ENCODE measurements around the gene MYBBP1A.
"Not testable (repeated sequence)": the region's sequence is repeated elsewhere in the genome, so short reads cannot be mapped to it uniquely, and the experiment has no call there.

The MYBBP1A gene

GRCh38 chr17:4585638-4585994 is 30.4 kb upstream of the MYBBP1A start:
- Histone ChIP-seq H3K4me3 (ENCODE audit: low read length) (no peak overlapping the region), H3K4me1 (ENCODE audit: insufficient read depth, low read length) (peaks cover 3% of the 10 kb centered on the region), H3K27me3 (ENCODE audit: insufficient read depth, low read length) (peaks cover 88% of the 10 kb centered on the region), H3K36me3 (ENCODE audit: insufficient read depth, low read length) (no peaks in the 10 kb centered on the region), H3K9me3 (ENCODE audit: low read length) (no peaks in the 10 kb centered on the region), H2AFZ (ENCODE audit: low read depth, low read length) (no peak overlapping the region)

- Histone ChIP-seq H2AFZ (ENCODE audit: low read depth, low read length) (no peak overlapping the region), H3K27me3 (ENCODE audit: insufficient read depth, low read length) (peaks cover 83% of the 10 kb centered on the region), H3K9me3 (ENCODE audit: low read length) (no peaks in the 10 kb centered on the region), H3K36me3 (ENCODE audit: insufficient read depth, low read length) (no peaks in the 10 kb centered on the region), H3K4me1 (ENCODE audit: insufficient read depth, low read length) (peaks cover 3% of the 10 kb centered on the region), H3K4me3 (ENCODE audit: low read length) (no peak overlapping the region)
Observed at GRCh38 chr17:4584917-4585637, 29.9 kb upstream of the MYBBP1A start.

GRCh38 chr17:4584101-4584916 is 29.1 kb upstream of the MYBBP1A start, which contains the start of gene SMTNL2:
Gene SMTNL2, plus strand, starts transcription at chr17:4584529. Its CDS starts 77 bp downstream, at chr17:4584606.
- no peaks in the 10 kb centered on the region for H3K36me3 ChIP-seq (ENCODE audit: insufficient read depth, low read length)
- peak within 1 kb of the TSS; percentile 39 for H2AFZ ChIP-seq (ENCODE audit: low read depth, low read length)
- no peaks in the 10 kb centered on the region for H3K9me3 ChIP-seq (ENCODE audit: low read length)
- H3K4me1 ChIP-seq (ENCODE audit: insufficient read depth, low read length): peaks cover 3% of the 10 kb centered on the region
- peak within 1 kb of the TSS; percentile 30 for H3K4me3 ChIP-seq (ENCODE audit: low read length)
- H3K27me3 ChIP-seq (ENCODE audit: insufficient read depth, low read length): peaks cover 80% of the 10 kb centered on the region

GRCh38 chr17:4583782-4584100 is 28.6 kb upstream of the MYBBP1A start:
- Histone ChIP-seq H3K27me3 (ENCODE audit: insufficient read depth, low read length) (peaks cover 74% of the 10 kb centered on the region), H3K36me3 (ENCODE audit: insufficient read depth, low read length) (no peaks in the 10 kb centered on the region), H2AFZ (ENCODE audit: low read depth, low read length) (peak overlapping the region; percentile 39), H3K4me3 (ENCODE audit: low read length) (peak overlapping the region; percentile 30), H3K4me1 (ENCODE audit: insufficient read depth, low read length) (peaks cover 3% of the 10 kb centered on the region), H3K9me3 (ENCODE audit: low read length) (no peaks in the 10 kb centered on the region)

- Histone ChIP-seq H2AFZ (ENCODE audit: low read depth, low read length) (no peak overlapping the region), H3K9me3 (ENCODE audit: low read length) (no peaks in the 10 kb centered on the region), H3K4me3 (ENCODE audit: low read length) (no peak overlapping the region), H3K4me1 (ENCODE audit: insufficient read depth, low read length) (peaks cover 3% of the 10 kb centered on the region), H3K27me3 (ENCODE audit: insufficient read depth, low read length) (peaks cover 70% of the 10 kb centered on the region), H3K36me3 (ENCODE audit: insufficient read depth, low read length) (no peaks in the 10 kb centered on the region)
Observed at GRCh38 chr17:4583206-4583605, 28.0 kb upstream of the MYBBP1A start.

GRCh38 chr17:4582691-4583090 is 27.5 kb upstream of the MYBBP1A start:
- Histone ChIP-seq H3K9me3 (ENCODE audit: low read length) (no peaks in the 10 kb centered on the region), H3K4me1 (ENCODE audit: insufficient read depth, low read length) (peaks cover 3% of the 10 kb centered on the region), H3K36me3 (ENCODE audit: insufficient read depth, low read length) (no peaks in the 10 kb centered on the region), H3K27me3 (ENCODE audit: insufficient read depth, low read length) (peaks cover 66% of the 10 kb centered on the region), H3K4me3 (ENCODE audit: low read length) (no peak overlapping the region), H2AFZ (ENCODE audit: low read depth, low read length) (no peak overlapping the region)

GRCh38 chr17:4582101-4582501 is 26.9 kb upstream of the MYBBP1A start:
- H3K9me3 ChIP-seq (ENCODE audit: low read length): no peaks in the 10 kb centered on the region

GRCh38 chr17:4580291-4580690 is 25.1 kb upstream of the MYBBP1A start:
- Histone ChIP-seq H3K36me3 (ENCODE audit: insufficient read depth, low read length) (no peaks in the 10 kb centered on the region), H3K4me3 (ENCODE audit: low read length) (no peak overlapping the region), H3K27me3 (ENCODE audit: insufficient read depth, low read length) (peaks cover 42% of the 10 kb centered on the region), H3K9me3 (ENCODE audit: low read length) (no peaks in the 10 kb centered on the region), H3K4me1 (ENCODE audit: insufficient read depth, low read length) (peaks cover 20% of the 10 kb centered on the region), H2AFZ (ENCODE audit: low read depth, low read length) (no peak overlapping the region)

More at GRCh38 chr17:4582101-4582501, 26.9 kb upstream of the MYBBP1A start:
- Histone ChIP-seq H2AFZ (ENCODE audit: low read depth, low read length) (no peak overlapping the region), H3K27me3 (ENCODE audit: insufficient read depth, low read length) (peaks cover 60% of the 10 kb centered on the region), H3K4me3 (ENCODE audit: low read length) (no peak overlapping the region), H3K36me3 (ENCODE audit: insufficient read depth, low read length) (no peaks in the 10 kb centered on the region), H3K4me1 (ENCODE audit: insufficient read depth, low read length) (peaks cover 8% of the 10 kb centered on the region)

- H3K4me3 ChIP-seq (ENCODE audit: low read length): no peak overlapping the region
- peaks cover 35% of the 10 kb centered on the region for H3K27me3 ChIP-seq (ENCODE audit: insufficient read depth, low read length)
- no peak overlapping the region for H2AFZ ChIP-seq (ENCODE audit: low read depth, low read length)
- no peaks in the 10 kb centered on the region for H3K9me3 ChIP-seq (ENCODE audit: low read length)
- H3K4me1 ChIP-seq (ENCODE audit: insufficient read depth, low read length): peaks cover 20% of the 10 kb centered on the region
- H3K36me3 ChIP-seq (ENCODE audit: insufficient read depth, low read length): no peaks in the 10 kb centered on the region
Observed at GRCh38 chr17:4579678-4580077, 24.5 kb upstream of the MYBBP1A start.

GRCh38 chr17:4578349-4578748 is 23.2 kb upstream of the MYBBP1A start:
- H2AFZ ChIP-seq (ENCODE audit: low read depth, low read length); H3K4me3 ChIP-seq (ENCODE audit: low read length); H3K9me3 ChIP-seq (ENCODE audit: low read length); H3K36me3 ChIP-seq (ENCODE audit: insufficient read depth, low read length): not testable (repeated sequence)
- H3K4me1 ChIP-seq (ENCODE audit: insufficient read depth, low read length): peaks cover 17% of the 10 kb centered on the region
- H3K27me3 ChIP-seq (ENCODE audit: insufficient read depth, low read length): peaks cover 23% of the 10 kb centered on the region

GRCh38 chr17:4577386-4577993 is 22.3 kb upstream of the MYBBP1A start:
- Histone ChIP-seq H3K9me3 (ENCODE audit: low read length) (no peaks in the 10 kb centered on the region), H3K36me3 (ENCODE audit: insufficient read depth, low read length) (no peaks in the 10 kb centered on the region), H3K4me3 (ENCODE audit: low read length) (no peak overlapping the region), H2AFZ (ENCODE audit: low read depth, low read length) (peak overlapping the region; percentile 48), H3K27me3 (ENCODE audit: insufficient read depth, low read length) (peaks cover 15% of the 10 kb centered on the region), H3K4me1 (ENCODE audit: insufficient read depth, low read length) (peaks cover 17% of the 10 kb centered on the region)

GRCh38 chr17:4576729-4577322 is 21.6 kb upstream of the MYBBP1A start:
- Histone ChIP-seq H3K36me3 (ENCODE audit: insufficient read depth, low read length) (no peaks in the 10 kb centered on the region), H3K9me3 (ENCODE audit: low read length) (no peaks in the 10 kb centered on the region), H3K4me3 (ENCODE audit: low read length) (no peak overlapping the region), H3K27me3 (ENCODE audit: insufficient read depth, low read length) (peaks cover 9% of the 10 kb centered on the region), H3K4me1 (ENCODE audit: insufficient read depth, low read length) (peaks cover 17% of the 10 kb centered on the region), H2AFZ (ENCODE audit: low read depth, low read length) (peak overlapping the region; percentile 48)

- H3K9me3 ChIP-seq (ENCODE audit: low read length): no peaks in the 10 kb centered on the region
- H3K36me3 ChIP-seq (ENCODE audit: insufficient read depth, low read length): no peaks in the 10 kb centered on the region
- H3K4me3 ChIP-seq (ENCODE audit: low read length): no peak overlapping the region
- H2AFZ ChIP-seq (ENCODE audit: low read depth, low read length): peak overlapping the region; percentile 48
- H3K4me1 ChIP-seq (ENCODE audit: insufficient read depth, low read length): peaks cover 17% of the 10 kb centered on the region
- H3K27me3 ChIP-seq (ENCODE audit: insufficient read depth, low read length): peaks cover 3% of the 10 kb centered on the region
Observed at GRCh38 chr17:4576161-4576558, 21.0 kb upstream of the MYBBP1A start.

All from neuron (in vitro differentiated cells).